ENCODE results near the gene IMPDH2. TPM values are rescaled to one million over a fixed set of nuclear protein-coding genes. Genes with fewer than 3 reads are reported as not detected.
A peak's percentile ranks its signal among the peaks of the same experiment; 100 is the strongest.

Gene IMPDH2
- total and polyA plus RNA-seq, 4 experiments from 2014 or later: 82.9 to 89.6 (median 87.5) TPM

DNA sequence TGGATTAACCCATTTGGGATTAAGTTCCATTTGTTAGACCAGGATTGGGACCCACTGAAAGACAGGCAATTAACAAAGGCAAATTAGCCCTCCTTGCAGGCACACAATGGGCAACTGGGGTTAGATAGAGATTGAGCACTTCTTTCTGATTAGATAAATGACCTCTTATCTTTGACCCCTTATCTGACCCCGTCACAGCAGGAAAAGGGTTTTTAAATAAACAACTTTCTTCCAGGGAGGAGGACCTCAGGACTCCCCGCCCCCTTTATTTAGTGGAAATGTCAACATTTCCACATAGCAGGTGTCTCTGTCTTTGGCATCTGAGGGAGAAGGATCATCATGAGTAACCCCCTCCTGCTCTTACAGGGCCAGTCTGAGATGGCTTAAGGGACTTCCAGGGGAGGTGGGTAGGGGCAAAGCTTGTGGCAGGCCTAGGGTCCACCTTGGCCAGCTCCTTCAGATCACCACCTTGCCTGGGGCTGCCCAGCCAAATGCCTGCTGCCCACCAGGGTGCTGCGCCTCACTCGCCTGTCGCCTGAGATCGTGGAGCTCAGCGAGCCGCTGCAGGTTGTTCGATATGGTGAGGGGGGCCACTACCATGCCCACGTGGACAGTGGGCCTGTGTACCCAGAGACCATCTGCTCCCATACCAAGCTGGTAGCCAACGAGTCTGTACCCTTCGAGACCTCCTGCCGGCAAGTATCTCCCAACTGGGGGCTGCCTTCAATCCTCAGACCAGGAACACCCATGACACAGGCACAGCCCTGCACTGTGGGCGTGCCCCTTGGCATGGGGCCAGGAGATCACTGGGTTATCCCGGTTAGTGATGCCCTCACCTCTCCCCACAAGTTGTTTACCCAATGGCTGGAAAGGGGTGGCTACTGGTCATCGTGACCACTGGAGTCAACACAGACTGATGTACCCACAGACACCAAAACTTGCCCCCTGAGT is 24.6 kb downstream of the IMPDH2 start:
- intact Hi-C loops (cut with micrococcal nuclease): loop anchor here (5.0 kb wide), 1 partner anchor 317 kb away; the partner anchor contains the start of gene NCKIPSD
- H3K27me3 ChIP-seq (ENCODE audit: insufficient read depth, low read length): no peaks in the 10 kb centered on the region
- H3K4me1 Mint-ChIP-seq: peaks cover 16 to 31% (median 22%) of the 10 kb centered on the region in 4 donors

DNA sequence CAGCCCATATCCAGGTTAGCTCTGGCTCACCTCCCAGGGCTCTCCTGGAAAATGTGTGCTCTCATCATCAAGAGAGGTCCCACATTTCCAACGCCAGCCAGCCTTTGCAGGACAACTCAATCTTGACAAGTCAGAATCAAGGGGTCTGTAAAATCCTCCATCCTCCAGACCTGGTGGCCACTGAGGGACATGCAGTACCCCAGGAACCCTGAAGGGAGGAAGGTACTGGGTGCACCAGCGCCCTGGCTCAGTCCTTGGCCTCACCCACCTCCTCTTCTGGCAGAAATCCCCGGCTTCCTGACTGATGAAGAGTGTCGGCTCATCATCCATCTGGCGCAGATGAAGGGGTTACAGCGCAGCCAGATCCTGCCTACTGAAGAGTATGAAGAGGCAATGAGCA is 28.0 kb downstream of the IMPDH2 start:
- POLR2A ChIA-PET (ENCODE audit: partially characterized antibody): interaction anchor here (1.0 to 22.1 kb wide), 3 partner anchors 12 to 20 kb away, joined by 4 to 629 read pairs (median 4); partner anchors contain the start of genes DALRD3, IMPDH2 and NDUFAF3

More for the DNA sequence above, 24.6 kb downstream of the IMPDH2 start:
- peaks cover 0 to 2% (median 0%) of the 10 kb centered on the region in 8 donors for H3K9me3 Mint-ChIP-seq
- no peaks in the 10 kb centered on the region for H3K36me3 ChIP-seq (ENCODE audit: insufficient read depth, low read length)
- H3K27me3 Mint-ChIP-seq: no peaks in the 10 kb centered on the region
- peak overlapping the region in 3 of 7 donors; percentile 61 to 68 (median 63) for H3K27ac Mint-ChIP-seq
- H3K4me1 ChIP-seq (ENCODE audit: insufficient read depth, low read length): peaks cover 20% of the 10 kb centered on the region
- POLR2A ChIA-PET (ENCODE audit: partially characterized antibody): interaction anchor here (0.9 to 22.1 kb wide), 3 partner anchors 13 to 68 kb away, joined by 3 to 629 read pairs (median 191); partner anchors contain the start of genes DALRD3, IMPDH2, NDUFAF3 and P4HTM
- peaks cover 0 to 15% of the 10 kb centered on the region in 2 donors for H3K36me3 Mint-ChIP-seq
- peak overlapping the region in 1 of 8 donors; percentile 4 for H3K4me3 Mint-ChIP-seq
- CTCF ChIA-PET (ENCODE audit: partially characterized antibody): interaction anchor here (6.4 to 10.3 kb wide), 2 partner anchors 16 to 17 kb away, joined by 136 to 173 read pairs; partner anchors contain the start of genes DALRD3, NDUFAF3 and P4HTM
- H3K27ac ChIP-seq (ENCODE audit: low read depth, low read length): no peak overlapping the region
- H3K9me3 ChIP-seq (ENCODE audit: control insufficient read depth in 1 of 2, low read length in 2 of 2): no peaks in the 10 kb centered on the region
- H3K4me3 ChIP-seq (ENCODE audit: low read length in 2 of 2): no peak overlapping the region
- DNase-seq: no peak

DNA sequence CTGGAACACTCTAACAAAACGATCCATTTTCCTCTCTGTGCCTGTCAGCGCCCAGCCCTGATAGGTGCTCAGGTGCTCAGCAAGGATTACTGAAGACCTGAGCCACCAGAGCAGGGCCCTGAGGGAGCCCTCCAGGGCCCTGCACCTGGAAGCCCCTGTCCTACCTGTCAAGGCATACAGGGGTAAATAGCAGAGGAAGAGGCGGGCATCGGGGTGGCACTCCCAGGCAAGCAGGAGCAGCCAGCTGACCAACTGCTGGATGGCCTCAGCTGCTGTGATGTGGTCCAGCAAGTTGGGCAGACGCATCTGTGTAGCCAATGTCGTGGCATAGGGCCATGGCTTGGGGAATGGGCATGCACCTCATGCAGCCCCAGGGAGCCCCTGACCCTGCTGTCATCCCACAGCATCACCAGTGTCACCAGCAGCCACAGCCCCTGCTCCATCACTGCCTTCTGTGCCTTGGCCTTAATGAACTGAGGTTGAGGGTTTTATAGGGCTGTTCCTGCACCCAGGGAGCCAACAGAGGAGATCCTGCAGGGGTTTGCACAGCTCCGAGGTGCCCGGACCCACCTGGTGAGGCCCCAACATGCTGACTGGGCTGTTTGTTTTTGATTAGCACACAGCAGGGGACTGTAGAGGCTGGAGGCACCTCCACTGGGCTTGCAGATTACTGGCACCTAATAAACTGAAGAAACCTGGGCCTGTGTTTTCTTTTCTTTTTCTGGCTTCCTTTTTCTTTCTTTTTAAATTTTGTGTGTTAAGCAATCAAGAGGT is 29.9 kb downstream of the IMPDH2 start:
- ChIA-PET POLR2A (ENCODE audit: partially characterized antibody) (interaction anchor here (1.1 to 2.0 kb wide), 2 partner anchors 8 to 10 kb away, joined by 3 to 4 read pairs; no protein-coding TSS in a partner anchor), CTCF (ENCODE audit: partially characterized antibody) (interaction anchor here (4.1 kb wide), 1 partner anchor 11 kb away, joined by 14 read pairs; no protein-coding TSS in a partner anchor)
- H3K4me1 ChIP-seq (ENCODE audit: insufficient read depth, low read length): no peaks in the 10 kb centered on the region
- Mint-ChIP-seq H3K27ac (peak overlapping the region in 5 of 7 donors; percentile 8 to 84 (median 78)), H3K36me3 (peaks cover 3 to 13% of the 10 kb centered on the region in 2 donors), H3K4me1 (peaks cover 3 to 10% (median 6%) of the 10 kb centered on the region in 4 donors), H3K9me3 (peaks cover 0 to 2% (median 0%) of the 10 kb centered on the region in 8 donors), H3K4me3 (no peak overlapping the region), H3K27me3 (no peaks in the 10 kb centered on the region)
- DNase-seq: no peak
- no peak overlapping the region for H3K4me3 ChIP-seq (ENCODE audit: low read length in 2 of 2)
- intact Hi-C loops (cut with micrococcal nuclease): no loop called here
- no peaks in the 10 kb centered on the region for H3K27me3 ChIP-seq (ENCODE audit: insufficient read depth, low read length)
- peaks cover 4% of the 10 kb centered on the region for H3K36me3 ChIP-seq (ENCODE audit: insufficient read depth, low read length)
- no peak overlapping the region for H3K27ac ChIP-seq (ENCODE audit: low read depth, low read length)
- no peaks in the 10 kb centered on the region for H3K9me3 ChIP-seq (ENCODE audit: control insufficient read depth in 1 of 2, low read length in 2 of 2)

More for the DNA sequence above, 28.0 kb downstream of the IMPDH2 start:
- H3K4me3 Mint-ChIP-seq: no peak overlapping the region
- no peaks in the 10 kb centered on the region for H3K27me3 ChIP-seq (ENCODE audit: insufficient read depth, low read length)
- H3K4me3 ChIP-seq (ENCODE audit: low read length in 2 of 2): no peak overlapping the region
- H3K9me3 ChIP-seq (ENCODE audit: control insufficient read depth in 1 of 2, low read length in 2 of 2): no peaks in the 10 kb centered on the region
- peak overlapping the region in 3 of 7 donors; percentile 53 to 73 (median 67) for H3K27ac Mint-ChIP-seq
- H3K9me3 Mint-ChIP-seq: peaks cover 0 to under 1% (median 0%) of the 10 kb centered on the region in 8 donors
- intact Hi-C loops (cut with micrococcal nuclease): no loop called here
- no peaks in the 10 kb centered on the region for H3K27me3 Mint-ChIP-seq
- DNase-seq: peak in 1 of 5 donors; percentile 2
- H3K36me3 ChIP-seq (ENCODE audit: insufficient read depth, low read length): peaks cover 4% of the 10 kb centered on the region
- H3K36me3 Mint-ChIP-seq: peaks cover 0 to 5% of the 10 kb centered on the region in 2 donors
- H3K27ac ChIP-seq (ENCODE audit: low read depth, low read length): no peak overlapping the region
- CTCF ChIA-PET (ENCODE audit: partially characterized antibody): interaction anchor here (0.7 to 1.9 kb wide), 3 partner anchors 9 to 13 kb away, joined by 3 to 6 read pairs (median 4); no protein-coding TSS in a partner anchor
- peaks cover 2% of the 10 kb centered on the region for H3K4me1 ChIP-seq (ENCODE audit: insufficient read depth, low read length)
- peaks cover under 1 to 3% (median 1%) of the 10 kb centered on the region in 4 donors for H3K4me1 Mint-ChIP-seq

DNA sequence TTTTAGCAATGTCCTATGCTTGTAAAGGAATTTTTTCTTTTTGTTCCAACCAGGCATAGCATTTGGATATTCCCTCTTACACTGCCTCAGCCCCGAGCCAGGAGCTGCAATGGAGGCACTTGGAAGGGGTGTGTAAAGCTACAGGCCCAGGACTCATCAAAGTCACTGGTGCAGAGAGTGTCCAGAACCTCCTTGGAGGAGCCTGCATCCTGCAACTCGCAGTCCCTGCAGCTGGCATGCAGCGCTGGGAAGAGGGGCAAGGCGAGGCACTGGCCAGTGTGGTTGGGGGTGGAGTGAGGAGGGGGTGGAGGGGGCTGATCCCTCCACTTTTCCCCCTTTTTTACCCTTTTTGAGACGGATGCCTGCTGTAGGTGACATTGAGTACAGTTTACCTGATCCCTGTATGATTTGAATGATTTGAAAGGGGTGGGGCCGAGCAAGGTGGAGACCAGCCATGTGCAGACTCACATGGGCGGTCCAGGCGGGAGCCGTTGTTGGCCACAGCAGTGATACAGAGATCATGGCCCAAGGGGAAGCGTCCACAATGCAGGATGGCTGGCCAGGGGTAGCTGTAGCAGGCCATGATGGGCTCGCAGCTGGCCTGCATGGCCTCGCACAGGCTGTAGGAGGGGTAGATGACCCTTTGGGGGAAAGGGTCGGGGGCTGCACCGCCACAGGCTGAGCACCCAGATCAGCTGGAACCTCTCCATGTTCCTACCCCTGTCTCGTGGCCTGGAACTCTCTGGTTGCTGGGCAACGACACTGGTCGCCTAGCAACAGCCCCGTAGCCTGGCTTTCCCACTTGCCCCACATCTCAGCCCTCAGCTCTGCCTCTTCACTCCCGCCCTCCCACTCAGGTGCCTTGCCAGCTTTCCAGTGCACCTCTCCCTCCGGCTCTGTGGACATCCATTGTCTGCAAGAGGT is 31.2 kb downstream of the IMPDH2 start:
- POLR2A ChIA-PET (ENCODE audit: partially characterized antibody): interaction anchor here (0.6 to 15.0 kb wide), 5 partner anchors 9 to 105 kb away, joined by 3 to 377 read pairs (median 8); partner anchors contain the start of genes DALRD3, IMPDH2, NDUFAF3 and WDR6

DNA sequence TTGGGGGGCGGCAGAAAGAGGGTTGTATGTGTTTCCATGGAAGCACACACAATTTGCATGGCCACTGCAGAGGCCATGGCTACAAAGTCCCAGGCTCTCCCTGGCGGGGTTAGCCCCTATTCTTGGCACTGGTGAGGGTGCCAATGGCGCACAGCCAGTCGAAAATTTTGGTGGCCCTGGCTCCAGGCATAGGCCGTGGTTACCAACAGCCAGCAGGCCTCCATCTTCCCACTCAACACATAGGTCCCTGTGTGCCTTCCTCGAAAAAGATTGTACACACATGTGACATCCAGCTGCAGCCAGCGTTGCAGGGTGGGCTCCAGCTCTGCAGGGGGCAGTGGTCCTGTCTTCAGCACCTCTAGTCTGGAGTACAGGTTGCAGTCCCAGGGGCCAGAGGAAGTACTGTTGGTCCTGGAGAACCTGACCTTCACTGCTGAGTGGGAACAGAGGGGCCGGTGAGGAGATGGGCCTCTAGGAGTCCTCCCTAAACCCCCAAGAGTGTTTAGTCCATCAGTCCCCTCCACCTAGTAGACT is 32.0 kb downstream of the IMPDH2 start:
- H3K36me3 ChIP-seq (ENCODE audit: insufficient read depth, low read length): peaks cover 4% of the 10 kb centered on the region
- DNase-seq: no peak
- H3K27ac ChIP-seq (ENCODE audit: low read depth, low read length): no peak overlapping the region
- H3K36me3 Mint-ChIP-seq: peaks cover 3 to 19% of the 10 kb centered on the region in 2 donors
- ChIA-PET CTCF (ENCODE audit: partially characterized antibody) (interaction anchor here (1.7 to 4.1 kb wide), 3 partner anchors 9 to 25 kb away, joined by 6 to 14 read pairs (median 13); partner anchors contain the start of genes NDUFAF3 and WDR6), POLR2A (ENCODE audit: partially characterized antibody) (interaction anchor here (1.1 to 15.0 kb wide), 5 partner anchors 8 to 97 kb away, joined by 3 to 377 read pairs (median 8); partner anchors contain the start of genes DALRD3, IMPDH2, NDUFAF3 and QRICH1)
- peaks cover 11% of the 10 kb centered on the region for H3K4me1 ChIP-seq (ENCODE audit: insufficient read depth, low read length)
- H3K4me3 ChIP-seq (ENCODE audit: low read length in 2 of 2): no peak overlapping the region
- intact Hi-C loops (cut with micrococcal nuclease): no loop called here
- H3K4me1 Mint-ChIP-seq: peaks cover 6 to 24% (median 15%) of the 10 kb centered on the region in 4 donors
- no peak overlapping the region for H3K4me3 Mint-ChIP-seq
- no peaks in the 10 kb centered on the region for H3K27me3 ChIP-seq (ENCODE audit: insufficient read depth, low read length)
- H3K27ac Mint-ChIP-seq: peak overlapping the region in 1 of 7 donors; percentile 9
- H3K9me3 ChIP-seq (ENCODE audit: control insufficient read depth in 1 of 2, low read length in 2 of 2): no peaks in the 10 kb centered on the region
- H3K27me3 Mint-ChIP-seq: no peaks in the 10 kb centered on the region
- H3K9me3 Mint-ChIP-seq: peaks cover 0 to 2% (median 0%) of the 10 kb centered on the region in 8 donors

More for the DNA sequence above, 31.2 kb downstream of the IMPDH2 start:
- Histone ChIP-seq H3K9me3 (ENCODE audit: control insufficient read depth in 1 of 2, low read length in 2 of 2) (no peaks in the 10 kb centered on the region), H3K4me1 (ENCODE audit: insufficient read depth, low read length) (peaks cover 9% of the 10 kb centered on the region), H3K4me3 (ENCODE audit: low read length in 2 of 2) (no peak overlapping the region), H3K27ac (ENCODE audit: low read depth, low read length) (no peak overlapping the region), H3K27me3 (ENCODE audit: insufficient read depth, low read length) (no peaks in the 10 kb centered on the region), H3K36me3 (ENCODE audit: insufficient read depth, low read length) (peaks cover 4% of the 10 kb centered on the region)
- H3K9me3 Mint-ChIP-seq: peaks cover 0 to 2% (median 0%) of the 10 kb centered on the region in 8 donors
- no peaks in the 10 kb centered on the region for H3K27me3 Mint-ChIP-seq
- peak overlapping the region in 2 of 7 donors; percentile 9 to 56 for H3K27ac Mint-ChIP-seq
- intact Hi-C loops (cut with micrococcal nuclease): no loop called here
- CTCF ChIA-PET (ENCODE audit: partially characterized antibody): interaction anchor here (4.1 kb wide), 1 partner anchor 10 kb away, joined by 14 read pairs; no protein-coding TSS in a partner anchor
- H3K4me3 Mint-ChIP-seq: no peak overlapping the region
- DNase-seq: no peak
- peaks cover 3 to 19% of the 10 kb centered on the region in 2 donors for H3K36me3 Mint-ChIP-seq
- peaks cover 6 to 23% (median 15%) of the 10 kb centered on the region in 4 donors for H3K4me1 Mint-ChIP-seq
